HEK293 (cell line): ENCODE results near the gene ZSWIM3.

Experiments used
- CTCF ChIA-PET: fragments of 350-600 bp; formaldehyde crosslinking; extraction: SDS; loops from one replicate; lab custom pipeline; 2021; ENCODE audit warnings: antibody characterized with exemption; lab: Yijun Ruan, JAX
- POLR2A ChIA-PET: fragments of 300-600 bp; formaldehyde crosslinking; extraction: SDS; loops from one replicate; lab custom pipeline; 2020; ENCODE audit warnings: antibody characterized with exemption, inconsistent platforms; lab: Yijun Ruan, JAX
- H3K27ac ChIP-seq: fragments of 200-500 bp; sonication (Bioruptor generic); 2 replicates; pipeline ENCODE4 v1.5.1; 2014; ENCODE audit warnings: low read depth, low read length, control low read depth, inconsistent platforms; ENCODE audit errors: extremely low read depth
- H3K36me3 ChIP-seq, 2 experiments: fragments of 200-500 bp in 1 of 2; sonication (Bioruptor generic) in 1 of 2; 1 replicate in 1 of 2; 2 replicates in 1 of 2; pipeline ENCODE4 v1.5.1; 2014 to 2017; ENCODE audit warnings: inconsistent platforms in 2 of 2, low read length in 2 of 2; ENCODE audit not compliant: control insufficient read depth in 2 of 2, insufficient read depth in 1 of 2
- H3K4me1 ChIP-seq: fragments of 200-500 bp; sonication (Bioruptor generic); 2 replicates; pipeline ENCODE4 v1.5.1; 2014; ENCODE audit warnings: mild to moderate bottlenecking, low read length, inconsistent platforms; ENCODE audit not compliant: control insufficient read depth, insufficient read depth
- H3K4me3 ChIP-seq: 2 replicates; pipeline ENCODE4 v1.5.1; 2011; ENCODE audit warnings: low read depth, mild to moderate bottlenecking, control low read depth, low read length, moderate library complexity
- H3K9me3 ChIP-seq: fragments of 200-500 bp; sonication (Bioruptor generic); 2 replicates; pipeline ENCODE4 v1.5.1; 2014; ENCODE audit warnings: low read depth, low read length, inconsistent platforms; ENCODE audit not compliant: control insufficient read depth, insufficient read depth
- EGR2 ChIP-seq: fragments of 450-650 bp; formaldehyde crosslinking; IDR thresholded peaks from 2 replicates; pipeline ENCODE4 v1.5.1; 2016; ENCODE audit warnings: low read depth, missing biosample characterization, missing genetic modification characterization
- PRDM2 ChIP-seq: fragments of 450-650 bp; formaldehyde crosslinking; IDR thresholded peaks from 2 replicates; pipeline ENCODE4 v1.5.1; 2016; ENCODE audit warnings: missing biosample characterization, missing genetic modification characterization, borderline replicate concordance
- SALL2 ChIP-seq: fragments of 450-650 bp; formaldehyde crosslinking; IDR thresholded peaks from 2 replicates; pipeline ENCODE4 v1.5.0; 2017; ENCODE audit warnings: missing biosample characterization, mild to moderate bottlenecking, missing genetic modification characterization, borderline replicate concordance
- SP2 ChIP-seq: fragments of 450-650 bp; formaldehyde crosslinking; IDR thresholded peaks from 2 replicates; pipeline ENCODE4 v1.5.1; 2016; ENCODE audit warnings: missing biosample characterization, missing genetic modification characterization
- YY2 ChIP-seq: fragments of 450-650 bp; formaldehyde crosslinking; IDR thresholded peaks from 2 replicates; pipeline ENCODE4 v1.5.1; 2016; ENCODE audit warnings: missing biosample characterization, missing genetic modification characterization
- ZBTB26 ChIP-seq: fragments of 450-650 bp; formaldehyde crosslinking; optimal IDR thresholded peaks from 2 replicates; pipeline ENCODE3; 2016; ENCODE audit warnings: missing biosample characterization, mild to moderate bottlenecking, missing genetic modification characterization
- ZNF132 ChIP-seq: fragments of 450-650 bp; formaldehyde crosslinking; IDR thresholded peaks from 2 replicates; pipeline ENCODE4 v1.5.1; 2017; ENCODE audit warnings: missing biosample characterization, missing genetic modification characterization, borderline replicate concordance
- ZNF133 ChIP-seq: fragments of 450-650 bp; formaldehyde crosslinking; IDR thresholded peaks from 2 replicates; pipeline ENCODE4 v1.5.1; 2016; ENCODE audit warnings: missing biosample characterization, missing genetic modification characterization
- ZNF146 ChIP-seq: fragments of 450-650 bp; formaldehyde crosslinking; IDR thresholded peaks from 2 replicates; pipeline ENCODE4 v1.5.1; 2016; ENCODE audit warnings: missing biosample characterization, missing genetic modification characterization
- ZNF175 ChIP-seq: fragments of 450-650 bp; formaldehyde crosslinking; IDR thresholded peaks from 2 replicates; pipeline ENCODE4 v1.5.1; 2016; ENCODE audit warnings: missing biosample characterization, missing genetic modification characterization
- ZNF37A ChIP-seq: fragments of 450-650 bp; IDR thresholded peaks from 2 replicates; pipeline ENCODE4 v1.5.1; 2018; ENCODE audit warnings: missing biosample characterization, missing genetic modification characterization
- ZNF423 ChIP-seq: fragments of 450-650 bp; formaldehyde crosslinking; IDR thresholded peaks from 2 replicates; pipeline ENCODE4 v1.5.1; 2016; ENCODE audit warnings: missing biosample characterization, missing genetic modification characterization
- ZNF521 ChIP-seq: fragments of 450-650 bp; formaldehyde crosslinking; IDR thresholded peaks from 2 replicates; pipeline ENCODE4 v1.5.1; 2017; ENCODE audit warnings: missing biosample characterization, mild to moderate bottlenecking, missing genetic modification characterization
- ZNF580 ChIP-seq: fragments of 450-650 bp; formaldehyde crosslinking; IDR thresholded peaks from 2 replicates; pipeline ENCODE4 v1.5.1; 2016; ENCODE audit warnings: missing biosample characterization, missing genetic modification characterization
- ZNF692 ChIP-seq: fragments of 450-650 bp; formaldehyde crosslinking; IDR thresholded peaks from 2 replicates; pipeline ENCODE4 v1.5.1; 2016; ENCODE audit warnings: missing biosample characterization, missing genetic modification characterization
- ZNF768 ChIP-seq: fragments of 450-650 bp; formaldehyde crosslinking; IDR thresholded peaks from 2 replicates; pipeline ENCODE4 v1.5.1; 2018; ENCODE audit warnings: missing biosample characterization, mild to moderate bottlenecking, missing genetic modification characterization
- ZSCAN16 ChIP-seq: fragments of 450-650 bp; formaldehyde crosslinking; IDR thresholded peaks from 2 replicates; pipeline ENCODE4 v1.5.1; 2016; ENCODE audit warnings: missing biosample characterization, missing genetic modification characterization

The ZSWIM3 gene

GRCh38 chr20:45918182-45918737 lies 60.8 kb downstream of the ZSWIM3 start:
- no peaks in the 10 kb centered on the region for H3K9me3 ChIP-seq
- H3K4me1 ChIP-seq = no peaks in the 10 kb centered on the region
- no peak for TF ChIP-seq ZSCAN16 (tag by site-specific recombination)
- TF ChIP-seq EGR2 (tag by site-specific recombination) = 0 out of 2 replicates have a peak, but pooled peaks have one; percentile 1
- ChIA-PET CTCF (interaction anchor here (0.7 kb wide), 1 partner anchor 482 kb away, joined by 4 read pairs; no protein-coding TSS in a partner anchor), POLR2A (interaction anchor here (3.6 kb wide), 1 partner anchor 15 kb away, joined by 13 read pairs; the partner anchor contains the start of gene PCIF1)
- no peaks in the 10 kb centered on the region for H3K36me3 ChIP-seq
- no peak overlapping the region for H3K27ac ChIP-seq
- no peak overlapping the region for H3K4me3 ChIP-seq

GRCh38 chr20:45918779-45919537 lies 61.5 kb downstream of the ZSWIM3 start:
- POLR2A ChIA-PET = interaction anchor here (0.9 to 3.6 kb wide), 2 partner anchors 15 to 38 kb away, joined by 3 to 13 read pairs; partner anchors contain the start of gene PCIF1
- H3K27ac ChIP-seq = no peak overlapping the region
- no peaks in the 10 kb centered on the region for H3K9me3 ChIP-seq
- no peaks in the 10 kb centered on the region for H3K36me3 ChIP-seq
- TF ChIP-seq YY2 (tag by site-specific recombination) (no peak), ZNF521 (no peak), ZNF133 (tag by site-specific recombination) (no peak), ZNF768 (tag by site-specific recombination) (no peak), ZNF37A (tag by site-specific recombination) (no peak), ZBTB26 (tag by site-specific recombination) (no peak), ZNF175 (tag by site-specific recombination) (no peak), ZNF132 (tag by site-specific recombination) (no peak), SALL2 (no peak), PRDM2 (tag by site-specific recombination) (no peak), ZNF423 (tag by site-specific recombination) (no peak), ZNF580 (tag by site-specific recombination) (no peak), SP2 (tag by site-specific recombination) (no peak), ZNF146 (tag by site-specific recombination) (no peak), ZNF692 (tag by site-specific recombination) (no peak)
- H3K4me3 ChIP-seq = no peak overlapping the region
- CTCF ChIA-PET = no interaction called here
- H3K4me1 ChIP-seq = no peaks in the 10 kb centered on the region
